ACC112 (cell line): ENCODE measurements around the gene SEC22B.
A peak's percentile ranks its signal among the peaks of the same experiment; 100 is the strongest.
"Not testable (repeated sequence)": the region's sequence is repeated elsewhere in the genome, so short reads cannot be mapped to it uniquely, and the experiment has no call there.

ENCODE experiments used
- H2AFZ ChIP-seq: fragments of 200-600 bp; sonication (generic); one replicate; pipeline ENCODE4 v1.6.0; 2017; ENCODE audit warnings: antibody characterized with exemption, low read length; ENCODE audit not compliant: unreplicated experiment
- H3K27ac ChIP-seq: fragments of 200-600 bp; sonication (generic); 2 replicates; pipeline ENCODE4 v1.5.1; 2014; ENCODE audit warnings: low read depth, mild to moderate bottlenecking, antibody characterized with exemption, low read length, moderate library complexity
- H3K27me3 ChIP-seq: fragments of 200-600 bp; sonication (generic); 2 replicates; pipeline ENCODE4 v1.6.1; 2014; ENCODE audit warnings: mild to moderate bottlenecking, antibody characterized with exemption, low read length, moderate library complexity, mixed read lengths; ENCODE audit not compliant: insufficient read depth
- H3K36me3 ChIP-seq: fragments of 200-600 bp; sonication (generic); 2 replicates; pipeline ENCODE4 v1.6.1; 2016; ENCODE audit warnings: mild to moderate bottlenecking, antibody characterized with exemption, low read length, moderate library complexity, mixed read lengths; ENCODE audit not compliant: insufficient read depth
- H3K4me1 ChIP-seq: fragments of 200-600 bp; sonication (generic); one replicate; pipeline ENCODE4 v1.6.1; 2016; ENCODE audit warnings: low read length, mixed read lengths; ENCODE audit not compliant: insufficient read depth, unreplicated experiment, control insufficient read depth
- H3K4me3 ChIP-seq: fragments of 200-600 bp; sonication (generic); 2 replicates; pipeline ENCODE4 v1.5.1; 2014; ENCODE audit warnings: mild to moderate bottlenecking, low read depth, low read length
- H3K79me2 ChIP-seq: fragments of 200-600 bp; sonication (generic); one replicate; pipeline ENCODE4 v1.6.0; 2016; ENCODE audit warnings: low read length; ENCODE audit not compliant: control insufficient read depth, unreplicated experiment, insufficient read depth

The SEC22B gene

GRCh38 chr1:120176092-120176855 lies at the start of gene SEC22B:
Gene SEC22B (minus strand): TSS chr1:120176520. CDS start chr1:120176381, 139 bp downstream.
- Histone ChIP-seq H2AFZ (peak within 1 kb of the TSS; percentile 85), H3K36me3 (no peaks in the 10 kb centered on the region), H3K4me3 (peak within 1 kb of the TSS; percentile 83), H3K79me2 (peaks cover 25% of the 10 kb centered on the region), H3K27ac (peak within 1 kb of the TSS; percentile 95), H3K27me3 (no peaks in the 10 kb centered on the region), H3K4me1 (peaks cover 17% of the 10 kb centered on the region)

GRCh38 chr1:120217933-120218332 lies 41.6 kb upstream of the SEC22B start:
- not testable (repeated sequence) for H3K79me2 ChIP-seq, H3K4me3 ChIP-seq, H3K4me1 ChIP-seq, H2AFZ ChIP-seq, H3K27me3 ChIP-seq, H3K36me3 ChIP-seq, H3K27ac ChIP-seq

- H3K36me3 ChIP-seq, H3K79me2 ChIP-seq, H3K27me3 ChIP-seq, H3K4me1 ChIP-seq, H2AFZ ChIP-seq, H3K4me3 ChIP-seq, H3K27ac ChIP-seq: not testable (repeated sequence)
Measured at GRCh38 chr1:120217175-120217929, 41.0 kb upstream of the SEC22B start.

- H3K79me2 ChIP-seq, H3K36me3 ChIP-seq, H3K4me3 ChIP-seq, H3K4me1 ChIP-seq, H3K27me3 ChIP-seq, H3K27ac ChIP-seq, H2AFZ ChIP-seq: not testable (repeated sequence)
Measured at GRCh38 chr1:120213606-120214005, 37.3 kb upstream of the SEC22B start.

- H2AFZ ChIP-seq, H3K4me1 ChIP-seq, H3K4me3 ChIP-seq, H3K36me3 ChIP-seq, H3K27ac ChIP-seq, H3K27me3 ChIP-seq, H3K79me2 ChIP-seq: not testable (repeated sequence)
Measured at GRCh38 chr1:120210754-120211153, 34.4 kb upstream of the SEC22B start.

- H3K79me2 ChIP-seq, H3K36me3 ChIP-seq, H3K4me1 ChIP-seq, H3K27me3 ChIP-seq: not testable (repeated sequence)
- H3K27ac ChIP-seq, result peak overlapping the region; percentile 34; the same call in 1 of the 2 replicates
- H3K4me3 ChIP-seq, result peak overlapping the region; percentile 82
- H2AFZ ChIP-seq, result peak overlapping the region; percentile 50
Measured at GRCh38 chr1:120196863-120197775, 20.8 kb upstream of the SEC22B start.

- not testable (repeated sequence) for H3K79me2 ChIP-seq, H3K27me3 ChIP-seq, H3K4me1 ChIP-seq, H3K36me3 ChIP-seq, H3K4me3 ChIP-seq, H2AFZ ChIP-seq
- peak overlapping the region; percentile 87 for H3K27ac ChIP-seq
Measured at GRCh38 chr1:120188626-120189025, 12.3 kb upstream of the SEC22B start.

- H3K79me2 ChIP-seq, H3K4me3 ChIP-seq, H2AFZ ChIP-seq: not testable (repeated sequence)
Measured at GRCh38 chr1:120182176-120182707, 5.9 kb upstream of the SEC22B start.

GRCh38 chr1:120179811-120180690 lies 3.7 kb upstream of the SEC22B start:
- H3K27ac ChIP-seq, result peak overlapping the region; percentile 95
- H3K79me2 ChIP-seq, result peaks cover 18% of the 10 kb centered on the region
- H3K4me1 ChIP-seq, result peaks cover 20% of the 10 kb centered on the region
- H2AFZ ChIP-seq, H3K27me3 ChIP-seq, H3K36me3 ChIP-seq: not testable (repeated sequence)
- peak overlapping the region; percentile 62 for H3K4me3 ChIP-seq

More at GRCh38 chr1:120182176-120182707, 5.9 kb upstream of the SEC22B start:
- not testable (repeated sequence) for H3K27me3 ChIP-seq, H3K36me3 ChIP-seq
- peaks cover 24% of the 10 kb centered on the region for H3K4me1 ChIP-seq
- peak overlapping the region; percentile 70 for H3K27ac ChIP-seq
